Measurements from ENCODE around the gene LRRC74A. TPM values are rescaled to one million over a fixed set of nuclear protein-coding genes. Genes with fewer than 3 reads are reported as not detected.
A peak's percentile ranks its signal among the peaks of the same experiment; 100 is the strongest.

LRRC74A gene
- total and polyA plus RNA-seq, 9 of the 15 experiments (the other 6 are each of a cell fraction or from before 2014, with no cell fraction given): not detected

GRCh38 chr14:76812422-76813383 is 13.5 kb upstream of the LRRC74A start, which contains the start of gene ANGEL1 (continued):
- TF ChIP-seq ARID4B (CRISPR knock-in tag; IDR thresholded peaks at IDR 0.05) (peak; percentile 48; the same call in 1 of the 2 replicates), THAP7 (CRISPR knock-in tag; IDR thresholded peaks at IDR 0.05) (peak; percentile 95), PYGO2 (tag; IDR thresholded peaks at IDR 0.05) (no peak), ATF3 (IDR thresholded peaks at IDR 0.05) (no peak), ATF3 (CRISPR knock-in tag; conservative IDR thresholded peaks at IDR 0.05) (peak; percentile 38; the same call in 1 of the 2 replicates), ZFX (CRISPR knock-in tag; IDR thresholded peaks at IDR 0.05) (peak; percentile 85), NONO (IDR thresholded peaks at IDR 0.05; ENCODE audit: low read depth in 2 of 2, low read length in 1 of 2) (peak; percentile 35 to 74; a peak in 3 of 4 replicates), ZNF384 (IDR thresholded peaks at IDR 0.05; ENCODE audit: low read depth, low read length) (peak; percentile 68; the same call in 1 of the 2 replicates), KLF16 (IDR thresholded peaks at IDR 0.05) (no peak), ZNF398 (CRISPR knock-in tag; IDR thresholded peaks at IDR 0.05) (no peak), NFE2 (IDR thresholded peaks at IDR 0.05; ENCODE audit: low read depth) (no peak), KLF13 (tag; IDR thresholded peaks at IDR 0.05; ENCODE audit: borderline replicate concordance, low read depth) (peak; percentile 74; the same call in 1 of the 2 replicates), RNF219 (CRISPR knock-in tag; IDR thresholded peaks at IDR 0.05) (no peak), ETV6 (IDR thresholded peaks at IDR 0.05; ENCODE audit: borderline replicate concordance in 1 of 2, low read depth in 2 of 2, low read length in 1 of 2) (0 out of 4 replicates have a peak, but pooled peaks of 1 of the 2 experiments have one; percentile 41), ETV6 (CRISPR knock-in tag; IDR thresholded peaks at IDR 0.05; ENCODE audit: borderline replicate concordance) (no peak)

Measured in K562 (cell line).